Omental fat pad (tissue), 4 donors: Measurements from ENCODE around the gene HDDC3. TPM values are rescaled to one million over a fixed set of nuclear protein-coding genes. Genes with fewer than 3 reads are reported as not detected.
"Not testable (repeated sequence)": the region's sequence is repeated elsewhere in the genome, so short reads cannot be mapped to it uniquely, and the experiment has no call there.

ENCODE experiments used
- ATAC-seq: fragments of 150-250 bp; one replicate; pipeline ENCODE4 v1.9.1; 2016; ENCODE audit warnings: mild to moderate bottlenecking, moderate library complexity; ENCODE audit not compliant: low FRiP score
- DNase-seq: peaks from one replicate; pipeline ENCODE4 v3.0.0-alpha.2; 2019; ENCODE audit warnings: low spot score
- CTCF ChIP-seq, 3 donors: fragments of 450-650 bp; IDR thresholded peaks; one replicate each; pipeline ENCODE4 v1.5.1; 2016 to 2017; ENCODE audit warnings: antibody characterized with exemption in 3 of 3, mild to moderate bottlenecking in 3 of 3, moderate library complexity in 2 of 3
- total RNA-seq, 4 donors: library from RNA; depleted of rRNA; stranded (reverse); fragments of >200 nt; gene quantifications; one replicate each; pipeline ENCODE4 v1.1.0, GENCODE V29; 2016

HDDC3 gene
- total RNA-seq, 4 donors from 2014 or later = 11.2 to 27.3 (median 18.0) TPM

GRCh38 chr15:90913398-90913944, 18.9 kb downstream of the HDDC3 start:
- DNase-seq (no peak), ATAC-seq (no peak)
- TF ChIP-seq CTCF (IDR thresholded peaks at IDR 0.05) = no peak

GRCh38 chr15:90912770-90913075, 19.6 kb downstream of the HDDC3 start:
- ATAC-seq = no peak
- no peak for DNase-seq
- no peak for TF ChIP-seq CTCF (IDR thresholded peaks at IDR 0.05)

DNA sequence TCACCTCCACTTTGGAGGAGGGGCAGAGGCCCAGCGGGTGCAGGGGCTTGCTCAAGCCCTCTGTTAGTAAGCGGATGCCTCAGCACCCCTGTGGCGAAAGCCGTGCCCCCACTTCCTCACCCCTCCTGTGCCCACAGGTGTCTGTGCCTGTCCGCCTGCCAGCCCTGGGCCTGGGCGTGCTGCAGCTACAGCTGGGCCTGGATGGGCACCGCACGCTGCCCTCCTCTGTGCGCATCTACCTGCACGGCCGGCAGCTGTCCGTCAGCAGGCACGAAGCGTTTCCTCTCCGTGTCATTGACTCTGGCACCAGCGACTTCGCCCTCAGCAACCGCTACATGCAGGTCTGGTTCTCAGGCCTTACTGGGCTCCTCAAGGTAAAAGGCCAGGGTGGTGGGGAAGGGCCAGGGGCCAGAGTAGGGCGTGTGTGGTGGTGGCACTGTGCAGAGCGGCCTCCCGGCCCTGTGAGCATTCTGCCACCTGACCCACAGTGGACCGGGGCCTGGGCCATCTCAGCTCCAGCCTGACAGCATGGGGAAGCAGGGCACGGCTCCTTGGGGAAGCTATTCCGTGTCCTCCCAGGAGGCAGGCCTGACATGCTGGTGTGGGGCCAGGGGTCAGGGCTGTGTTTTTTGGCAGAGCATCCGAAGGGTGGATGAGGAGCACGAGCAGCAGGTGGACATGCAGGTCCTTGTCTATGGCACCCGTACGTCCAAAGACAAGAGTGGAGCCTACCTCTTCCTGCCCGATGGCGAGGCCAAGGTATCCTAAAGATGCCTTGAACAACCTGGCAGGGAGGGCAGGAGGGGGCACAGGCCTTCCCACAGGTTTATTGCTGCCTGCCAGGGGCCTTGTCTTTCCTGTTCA, 20.2 kb downstream of the HDDC3 start:
- no peak for DNase-seq
- no peak for ATAC-seq
- no peak for TF ChIP-seq CTCF (IDR thresholded peaks at IDR 0.05)

DNA sequence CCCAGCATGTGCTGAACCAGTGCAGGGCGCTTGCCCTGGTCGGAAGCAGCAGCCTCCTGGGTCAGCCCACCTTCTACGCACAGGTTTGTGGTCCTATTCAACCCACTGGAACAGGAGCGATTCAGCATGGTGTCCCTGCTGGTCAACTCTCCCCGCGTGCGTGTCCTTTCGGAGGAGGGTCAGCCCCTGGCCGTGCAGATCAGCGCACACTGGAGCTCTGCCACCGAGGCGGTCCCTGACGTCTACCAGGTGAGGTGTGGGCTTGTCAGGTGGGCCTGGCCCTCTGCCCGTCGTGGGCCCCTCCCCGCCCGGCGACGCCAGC, 21.1 kb downstream of the HDDC3 start:
- no peak for DNase-seq

GRCh38 chr15:90910441-90911301, 21.7 kb downstream of the HDDC3 start:
- DNase-seq (no peak), ATAC-seq (no peak)
- TF ChIP-seq CTCF (IDR thresholded peaks at IDR 0.05) = no peak

More for the DNA sequence above, 21.1 kb downstream of the HDDC3 start:
- TF ChIP-seq CTCF (IDR thresholded peaks at IDR 0.05) = no peak
- ATAC-seq = peak; percentile 5

GRCh38 chr15:90909976-90910375, 22.4 kb downstream of the HDDC3 start:
- no peak for ATAC-seq
- no peak for DNase-seq

GRCh38 chr15:90909449-90909848, 22.9 kb downstream of the HDDC3 start:
- not testable (repeated sequence) for ATAC-seq, DNase-seq

More at GRCh38 chr15:90909976-90910375, 22.4 kb downstream of the HDDC3 start:
- no peak for TF ChIP-seq CTCF (IDR thresholded peaks at IDR 0.05)
